ENCODE results near the gene KPRP.

- TF ChIP-seq CTCF (IDR thresholded peaks at IDR 0.05) = no peak
- TF ChIP-seq POLR2AphosphoS5 (IDR thresholded peaks at IDR 0.05; ENCODE audit: low read depth, low read length) = no peak
- TF ChIP-seq SIN3A (IDR thresholded peaks at IDR 0.05; ENCODE audit: borderline replicate concordance, insufficient read depth, low read depth, low read length) = no peak
These were observed 2.8 kb downstream of the KPRP start for GRCh38 chr1:152760551-152761190.
